ENCODE data around the gene TM7SF3. TPM values are rescaled to one million over a fixed set of nuclear protein-coding genes. Genes with fewer than 3 reads are reported as not detected.

TM7SF3 gene
- total RNA-seq, 1 donor from 2014 or later, result 119 TPM

DNA sequence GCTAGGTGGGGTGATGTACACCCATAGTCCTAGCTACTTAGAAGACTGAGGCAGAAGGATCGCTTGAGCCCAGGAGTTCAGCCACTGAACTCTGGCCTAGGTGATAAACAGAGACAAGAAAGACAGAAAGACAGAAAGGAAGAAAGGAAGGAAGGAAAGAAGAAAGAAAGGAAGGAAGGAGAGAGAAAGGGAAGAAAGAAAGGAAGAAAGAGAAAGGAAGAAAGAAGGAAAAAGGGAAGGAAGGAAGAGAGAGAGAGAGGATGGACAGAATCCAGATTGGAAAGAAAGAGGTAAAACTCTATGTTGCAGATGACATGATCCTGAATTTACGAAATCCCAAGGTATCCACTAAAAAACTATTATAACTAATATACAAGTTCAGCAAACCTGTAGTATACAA, 84.6 kb downstream of the TM7SF3 start:
- DNase-seq (ENCODE audit: low read depth), result no peak

DNA sequence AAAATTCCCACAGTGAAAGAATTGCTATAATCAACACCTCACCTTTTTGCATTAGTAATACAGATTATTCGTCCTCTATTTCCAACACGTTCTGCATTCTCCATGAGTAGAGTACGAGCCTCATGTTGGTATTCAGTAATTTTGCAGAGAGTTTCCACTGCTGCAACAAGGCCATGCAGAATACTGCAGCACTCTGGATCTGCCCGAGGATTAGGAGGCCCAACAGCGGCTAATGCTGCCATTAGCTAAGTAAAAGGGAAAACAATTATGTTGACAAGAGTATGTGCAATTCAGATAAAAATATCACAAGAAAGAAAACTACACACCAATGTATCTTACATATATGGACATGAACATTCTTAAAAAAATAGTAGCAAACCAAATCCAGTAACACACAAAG, 85.5 kb downstream of the TM7SF3 start:
- no peak for DNase-seq (ENCODE audit: low read depth)

Other genes with a start within 250 kb of the TM7SF3 start
- 33.3 and 51.6 TPM in 2 replicates for gene ITPR2, start 181.2 kb downstream of the TM7SF3 start, total RNA-seq
- 26.6 and 40.1 TPM in 2 replicates for gene INTS13, start 76.4 kb downstream of the TM7SF3 start, total RNA-seq
- gene FGFR1OP2, start 75.9 kb downstream of the TM7SF3 start, total RNA-seq, result 55.6 and 69.9 TPM in 2 replicates
- gene MED21, start 8.2 kb upstream of the TM7SF3 start, total RNA-seq, result 62.1 and 64.8 TPM in 2 replicates
- gene C12orf71, start 68.2 kb upstream of the TM7SF3 start, total RNA-seq, result not detected in 2 replicates
- gene STK38L, start 229.9 kb upstream of the TM7SF3 start, total RNA-seq, result 15.7 and 32.5 TPM in 2 replicates